ENCODE results near the gene ZNFX1.

GRCh38 chr20:49247792-49248191 lies 30.1 kb downstream of the ZNFX1 start:
- no peak for TF ChIP-seq POLR2A (IDR thresholded peaks at IDR 0.05)
- no peak for TF ChIP-seq CTCF (IDR thresholded peaks at IDR 0.05)

All from vagina (tissue), 2 donors.